ENCODE results near the gene TOMM6.
"Not testable (repeated sequence)": the region's sequence is repeated elsewhere in the genome, so short reads cannot be mapped to it uniquely, and the experiment has no call there.

TOMM6 gene

GRCh38 chr6:41757271-41757670, 30.2 kb upstream of the TOMM6 start:
- DNase-seq (ENCODE audit: low spot score), result no peak

DNA sequence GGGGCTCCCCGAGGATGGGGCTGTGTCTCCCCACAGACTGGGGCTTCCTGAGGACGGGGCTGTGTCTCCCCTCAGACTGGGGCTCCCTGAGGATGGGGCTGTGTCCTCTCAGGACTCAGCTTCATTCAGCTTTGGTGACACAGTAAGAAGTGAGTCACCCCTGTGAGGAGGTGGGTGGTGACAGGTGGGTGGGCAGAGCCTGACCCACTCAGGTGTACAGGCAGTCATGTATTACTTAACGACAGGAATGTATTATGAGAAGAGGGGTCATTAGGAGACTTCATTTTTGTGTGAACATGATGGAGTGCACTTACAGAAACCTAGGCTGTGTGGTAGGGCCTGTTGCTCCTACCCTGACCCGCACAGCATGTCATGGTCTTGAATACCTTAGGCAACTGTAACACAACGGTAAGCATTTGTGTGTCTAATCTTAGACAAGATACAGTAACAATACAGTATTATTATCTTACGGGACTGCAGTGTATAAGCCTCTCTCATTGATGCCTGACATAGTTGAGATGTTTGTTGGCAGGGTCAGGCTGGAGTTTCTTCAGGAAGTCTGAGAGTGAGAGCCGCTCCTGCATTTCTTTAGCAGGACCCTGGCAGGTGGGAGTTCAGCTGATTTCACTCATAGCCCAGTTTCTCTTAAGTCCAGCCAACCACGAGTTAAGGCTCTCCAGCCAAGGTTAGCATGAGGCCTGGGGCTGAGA, 29.4 kb upstream of the TOMM6 start:
- TF ChIP-seq, protein P1, sequence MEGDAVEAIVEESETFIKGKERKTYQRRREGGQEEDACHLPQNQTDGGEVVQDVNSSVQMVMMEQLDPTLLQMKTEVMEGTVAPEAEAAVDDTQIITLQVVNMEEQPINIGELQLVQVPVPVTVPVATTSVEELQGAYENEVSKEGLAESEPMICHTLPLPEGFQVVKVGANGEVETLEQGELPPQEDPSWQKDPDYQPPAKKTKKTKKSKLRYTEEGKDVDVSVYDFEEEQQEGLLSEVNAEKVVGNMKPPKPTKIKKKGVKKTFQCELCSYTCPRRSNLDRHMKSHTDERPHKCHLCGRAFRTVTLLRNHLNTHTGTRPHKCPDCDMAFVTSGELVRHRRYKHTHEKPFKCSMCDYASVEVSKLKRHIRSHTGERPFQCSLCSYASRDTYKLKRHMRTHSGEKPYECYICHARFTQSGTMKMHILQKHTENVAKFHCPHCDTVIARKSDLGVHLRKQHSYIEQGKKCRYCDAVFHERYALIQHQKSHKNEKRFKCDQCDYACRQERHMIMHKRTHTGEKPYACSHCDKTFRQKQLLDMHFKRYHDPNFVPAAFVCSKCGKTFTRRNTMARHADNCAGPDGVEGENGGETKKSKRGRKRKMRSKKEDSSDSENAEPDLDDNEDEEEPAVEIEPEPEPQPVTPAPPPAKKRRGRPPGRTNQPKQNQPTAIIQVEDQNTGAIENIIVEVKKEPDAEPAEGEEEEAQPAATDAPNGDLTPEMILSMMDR (IDR thresholded peaks at IDR 0.05; ENCODE audit: extremely low read depth, missing control alignments), result no peak
- DNase-seq (ENCODE audit: low spot score), result no peak

More at GRCh38 chr6:41757271-41757670, 30.2 kb upstream of the TOMM6 start:
- TF ChIP-seq, protein P1 (IDR thresholded peaks at IDR 0.05; ENCODE audit: extremely low read depth, missing control alignments), result no peak

- TF ChIP-seq, protein P1 (IDR thresholded peaks at IDR 0.05; ENCODE audit: extremely low read depth, missing control alignments), result no peak
- no peak for DNase-seq (ENCODE audit: low spot score)
Observed at GRCh38 chr6:41758641-41759035, 28.9 kb upstream of the TOMM6 start.

DNA sequence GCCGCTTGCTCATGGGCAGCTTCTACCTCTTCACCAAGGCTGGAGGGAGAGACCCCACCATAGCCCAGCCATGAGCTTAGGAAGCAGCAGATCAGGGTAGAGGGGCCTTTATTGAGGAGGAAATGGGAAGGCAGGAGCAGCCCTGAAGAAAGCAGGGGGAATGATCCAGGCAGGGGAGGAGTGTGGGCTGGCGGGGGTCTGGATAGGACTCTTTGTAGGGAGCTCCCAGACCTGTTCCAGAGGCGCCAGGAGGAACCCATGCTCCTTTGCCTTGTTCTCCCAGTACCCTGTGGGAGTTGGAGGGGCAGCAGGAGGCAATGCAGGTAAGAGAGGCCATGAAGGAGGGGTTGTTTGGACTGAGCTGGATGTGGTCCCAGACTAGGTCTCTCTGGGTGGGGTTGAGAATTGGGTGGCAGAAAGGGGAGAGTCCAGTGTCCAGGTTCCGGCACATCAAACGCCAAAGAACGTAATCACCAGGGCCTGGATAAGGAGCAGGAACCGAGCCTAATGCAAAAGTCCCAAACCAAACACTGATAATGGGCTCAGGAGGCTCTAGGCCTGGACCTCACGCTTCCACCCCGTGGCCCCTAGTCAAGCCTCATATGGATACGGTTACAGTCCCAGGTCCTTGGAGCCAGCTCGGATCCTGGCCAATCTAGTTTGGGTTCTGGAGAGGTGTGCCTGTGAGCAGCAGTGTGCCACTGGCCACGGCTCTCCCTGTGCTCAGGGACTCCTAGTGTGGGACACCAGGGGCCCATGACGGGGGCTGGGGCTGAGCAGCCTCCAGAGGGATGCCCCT, 28.2 kb upstream of the TOMM6 start:
- TF ChIP-seq, protein P1 (IDR thresholded peaks at IDR 0.05; ENCODE audit: extremely low read depth, missing control alignments), result no peak
- DNase-seq (ENCODE audit: low spot score), result no peak

GRCh38 chr6:41759905-41760579, 27.5 kb upstream of the TOMM6 start:
- TF ChIP-seq, protein P1 (IDR thresholded peaks at IDR 0.05; ENCODE audit: extremely low read depth, missing control alignments), result no peak
- DNase-seq (ENCODE audit: low spot score), result no peak

DNA sequence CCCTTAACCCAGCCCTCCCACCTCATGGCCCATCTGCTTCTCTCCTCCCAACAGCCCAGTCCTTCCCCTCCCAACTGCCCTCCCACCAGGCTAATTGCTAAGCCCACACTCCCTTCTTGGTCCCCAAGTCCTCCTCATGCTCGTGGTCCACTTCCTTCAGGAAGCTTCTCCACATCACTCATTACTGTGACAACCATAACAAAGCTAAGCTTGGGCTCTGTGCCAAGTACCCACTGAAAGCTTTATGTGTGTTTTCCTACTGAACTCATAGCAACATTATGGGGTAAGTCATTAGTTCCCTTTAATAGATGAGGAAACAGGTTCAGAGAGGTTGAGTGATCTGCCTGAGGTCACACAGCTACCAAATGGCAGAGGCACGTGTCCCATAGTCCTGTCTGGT, 24.0 kb upstream of the TOMM6 start:
- DNase-seq (ENCODE audit: low spot score), result no peak
- TF ChIP-seq, protein P1 (IDR thresholded peaks at IDR 0.05; ENCODE audit: extremely low read depth, missing control alignments), result no peak

DNA sequence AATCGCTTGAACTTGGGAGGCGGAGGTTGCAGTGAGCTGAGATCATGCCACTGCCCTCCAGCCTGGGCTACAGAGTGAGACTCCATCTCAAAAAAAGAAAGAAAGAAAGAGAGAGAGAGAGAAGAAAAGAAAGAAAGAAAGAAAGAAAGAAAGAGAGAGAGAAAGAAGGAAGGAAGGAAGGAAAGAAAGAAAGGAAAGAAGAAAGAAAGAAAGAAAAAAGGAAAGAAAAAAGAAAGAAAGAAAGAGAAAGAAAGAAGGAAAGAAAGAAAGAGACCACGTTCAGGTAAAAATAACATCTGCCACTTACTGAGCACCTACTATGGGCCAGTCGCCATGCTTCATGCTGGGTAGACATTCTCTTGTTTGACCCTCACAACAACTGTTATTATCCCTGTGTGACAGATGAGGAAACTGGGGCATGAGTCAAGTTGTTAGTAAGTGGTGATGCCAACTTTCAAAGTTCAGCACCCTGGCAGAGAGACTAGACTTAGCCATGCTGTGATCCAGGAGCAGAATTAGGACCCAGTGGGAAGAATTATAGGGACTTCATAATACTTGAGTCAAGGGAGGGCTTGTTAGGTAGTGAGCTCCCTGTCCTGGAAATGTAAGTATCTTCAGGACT, 21.3 kb upstream of the TOMM6 start:
- not testable (repeated sequence) for DNase-seq (ENCODE audit: low spot score)
